ENCODE measurements around the gene SMYD3.

SMYD3 gene

DNA sequence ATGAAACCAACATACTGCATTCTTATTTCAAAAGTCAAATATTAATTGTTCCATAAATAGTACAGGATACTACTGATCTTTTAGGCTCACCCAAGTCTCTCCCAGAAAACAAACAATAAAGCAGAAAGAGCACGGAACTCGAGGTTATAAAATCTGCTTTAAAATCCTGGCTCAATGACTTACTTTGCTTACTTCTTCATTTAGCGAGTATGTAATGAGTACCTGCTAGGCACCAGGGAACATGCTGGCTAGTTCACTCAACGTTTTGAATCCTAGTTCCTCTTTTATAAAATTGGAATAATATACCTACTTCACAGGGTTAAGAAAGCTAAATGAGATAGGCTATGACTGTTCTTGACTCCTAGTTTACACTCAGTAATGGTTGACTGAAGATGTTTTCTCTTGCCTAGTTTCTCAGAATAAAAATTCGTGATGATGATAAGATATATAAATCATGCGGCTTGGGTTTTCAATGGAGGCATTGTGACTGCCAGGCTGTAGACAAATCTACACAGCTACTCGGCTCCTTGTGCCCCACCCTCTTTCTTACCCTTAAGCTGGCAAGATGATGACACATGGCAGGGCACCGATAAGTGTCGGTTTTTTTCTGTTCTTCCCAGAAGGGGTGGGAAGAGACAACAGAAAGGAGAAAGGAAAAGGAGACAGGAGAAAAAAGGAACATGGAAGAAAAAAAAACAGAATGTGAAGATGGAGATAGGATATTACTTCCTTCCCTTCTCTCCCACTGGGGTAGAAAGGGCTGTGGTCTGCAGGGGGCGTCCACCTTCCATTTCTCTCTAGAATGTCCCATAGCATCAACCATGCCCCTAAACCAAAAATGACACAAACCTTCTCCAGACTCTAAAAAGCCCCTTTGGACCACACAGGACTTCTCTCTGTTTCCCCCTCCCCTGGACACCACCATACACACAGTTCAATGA, 507.1 kb downstream of the SMYD3 start:
- H3K27ac ChIP-seq (ENCODE audit: extremely low read depth, low read depth, low read length): no peak overlapping the region
- H3K4me1 ChIP-seq (ENCODE audit: control insufficient read depth, insufficient read depth, low read length): no peaks in the 10 kb centered on the region
- ChIA-PET POLR2A (no interaction called here), CTCF (interaction anchor here (1.0 kb wide), 1 partner anchor 847 kb away, joined by 4 read pairs; no protein-coding TSS in a partner anchor)
- TF ChIP-seq, protein P1, sequence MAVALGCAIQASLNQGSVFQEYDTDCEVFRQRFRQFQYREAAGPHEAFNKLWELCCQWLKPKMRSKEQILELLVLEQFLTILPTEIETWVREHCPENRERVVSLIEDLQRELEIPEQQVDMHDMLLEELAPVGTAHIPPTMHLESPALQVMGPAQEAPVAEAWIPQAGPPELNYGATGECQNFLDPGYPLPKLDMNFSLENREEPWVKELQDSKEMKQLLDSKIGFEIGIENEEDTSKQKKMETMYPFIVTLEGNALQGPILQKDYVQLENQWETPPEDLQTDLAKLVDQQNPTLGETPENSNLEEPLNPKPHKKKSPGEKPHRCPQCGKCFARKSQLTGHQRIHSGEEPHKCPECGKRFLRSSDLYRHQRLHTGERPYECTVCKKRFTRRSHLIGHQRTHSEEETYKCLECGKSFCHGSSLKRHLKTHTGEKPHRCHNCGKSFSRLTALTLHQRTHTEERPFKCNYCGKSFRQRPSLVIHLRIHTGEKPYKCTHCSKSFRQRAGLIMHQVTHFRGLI (tag by site-specific recombination; IDR thresholded peaks at IDR 0.05): no peak
- no peak for TF ChIP-seq ZFP3 (tag by site-specific recombination; IDR thresholded peaks at IDR 0.05; ENCODE audit: low read depth)
- no peak for TF ChIP-seq ZBTB20 (tag by site-specific recombination; IDR thresholded peaks at IDR 0.05)
- TF ChIP-seq ZNF48 (tag by site-specific recombination; IDR thresholded peaks at IDR 0.05): no peak
- no peaks in the 10 kb centered on the region for H3K9me3 ChIP-seq (ENCODE audit: control insufficient read depth, insufficient read depth, low read depth, low read length)
- no peak overlapping the region for H3K4me3 ChIP-seq (ENCODE audit: low read depth, low read length)
- H3K36me3 ChIP-seq (ENCODE audit: control insufficient read depth in 2 of 2, insufficient read depth in 1 of 2, low read length in 2 of 2): no peaks in the 10 kb centered on the region

DNA sequence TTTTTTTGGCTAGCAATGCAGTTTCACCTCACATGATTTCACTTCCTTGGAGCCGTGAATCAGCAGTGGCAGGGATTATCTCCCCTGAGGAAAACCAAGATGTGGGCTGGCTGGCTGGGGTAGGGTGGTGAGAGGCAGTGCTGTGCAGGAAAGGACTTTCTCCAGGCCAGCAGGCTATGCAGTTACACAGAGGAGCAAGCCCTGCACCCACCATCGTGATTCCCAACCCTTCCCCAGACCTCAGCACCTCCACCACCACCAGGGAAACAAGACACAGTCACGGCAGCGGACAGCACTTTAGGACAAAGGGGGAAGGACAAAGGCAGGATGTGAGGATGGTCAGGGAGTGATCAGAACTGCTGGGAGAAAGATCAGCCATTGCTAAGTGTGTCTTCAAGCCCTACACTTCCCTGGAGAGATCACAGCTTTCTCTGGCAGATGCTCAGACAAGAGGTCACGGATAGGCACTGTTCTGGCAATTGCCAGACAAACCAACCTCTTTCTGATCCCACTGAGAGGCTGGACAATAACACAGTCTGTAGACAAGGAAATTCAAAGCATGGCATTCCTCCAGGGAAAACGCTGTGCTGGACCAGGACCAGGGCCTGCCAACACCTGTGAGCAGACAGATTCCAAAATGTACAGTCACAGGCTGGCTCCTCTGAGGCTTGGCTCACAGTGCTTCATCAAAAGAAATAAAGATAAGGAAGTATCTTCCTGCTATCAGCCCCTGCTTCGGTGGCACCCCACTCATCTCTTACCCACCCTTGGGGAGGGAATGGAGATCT, 509.4 kb downstream of the SMYD3 start:
- TF ChIP-seq BCL11A (tag by site-specific recombination; IDR thresholded peaks at IDR 0.05; ENCODE audit: low read depth) (no peak), ZNF121 (tag by site-specific recombination; IDR thresholded peaks at IDR 0.05) (no peak), ZNF677 (tag by site-specific recombination; IDR thresholded peaks at IDR 0.05) (no peak), SALL2 (tag by site-specific recombination; IDR thresholded peaks at IDR 0.05; ENCODE audit: borderline replicate concordance) (no peak), ZEB2 (tag by site-specific recombination; IDR thresholded peaks at IDR 0.05) (no peak)
- TF ChIP-seq, protein P2, sequence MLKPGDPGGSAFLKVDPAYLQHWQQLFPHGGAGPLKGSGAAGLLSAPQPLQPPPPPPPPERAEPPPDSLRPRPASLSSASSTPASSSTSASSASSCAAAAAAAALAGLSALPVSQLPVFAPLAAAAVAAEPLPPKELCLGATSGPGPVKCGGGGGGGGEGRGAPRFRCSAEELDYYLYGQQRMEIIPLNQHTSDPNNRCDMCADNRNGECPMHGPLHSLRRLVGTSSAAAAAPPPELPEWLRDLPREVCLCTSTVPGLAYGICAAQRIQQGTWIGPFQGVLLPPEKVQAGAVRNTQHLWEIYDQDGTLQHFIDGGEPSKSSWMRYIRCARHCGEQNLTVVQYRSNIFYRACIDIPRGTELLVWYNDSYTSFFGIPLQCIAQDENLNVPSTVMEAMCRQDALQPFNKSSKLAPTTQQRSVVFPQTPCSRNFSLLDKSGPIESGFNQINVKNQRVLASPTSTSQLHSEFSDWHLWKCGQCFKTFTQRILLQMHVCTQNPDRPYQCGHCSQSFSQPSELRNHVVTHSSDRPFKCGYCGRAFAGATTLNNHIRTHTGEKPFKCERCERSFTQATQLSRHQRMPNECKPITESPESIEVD (tag by site-specific recombination; IDR thresholded peaks at IDR 0.05): no peak
- Histone ChIP-seq H3K4me1 (ENCODE audit: control insufficient read depth, insufficient read depth, low read length) (no peaks in the 10 kb centered on the region), H3K9me3 (ENCODE audit: control insufficient read depth, insufficient read depth, low read depth, low read length) (no peaks in the 10 kb centered on the region), H3K4me3 (ENCODE audit: low read depth, low read length) (no peak overlapping the region), H3K27ac (ENCODE audit: extremely low read depth, low read depth, low read length) (no peak overlapping the region), H3K36me3 (ENCODE audit: control insufficient read depth in 2 of 2, insufficient read depth in 1 of 2, low read length in 2 of 2) (no peaks in the 10 kb centered on the region)
- POLR2A ChIA-PET: no interaction called here
- CTCF ChIA-PET: interaction anchor here (1.1 kb wide), 1 partner anchor 109 kb away, joined by 4 read pairs; no protein-coding TSS in a partner anchor

DNA sequence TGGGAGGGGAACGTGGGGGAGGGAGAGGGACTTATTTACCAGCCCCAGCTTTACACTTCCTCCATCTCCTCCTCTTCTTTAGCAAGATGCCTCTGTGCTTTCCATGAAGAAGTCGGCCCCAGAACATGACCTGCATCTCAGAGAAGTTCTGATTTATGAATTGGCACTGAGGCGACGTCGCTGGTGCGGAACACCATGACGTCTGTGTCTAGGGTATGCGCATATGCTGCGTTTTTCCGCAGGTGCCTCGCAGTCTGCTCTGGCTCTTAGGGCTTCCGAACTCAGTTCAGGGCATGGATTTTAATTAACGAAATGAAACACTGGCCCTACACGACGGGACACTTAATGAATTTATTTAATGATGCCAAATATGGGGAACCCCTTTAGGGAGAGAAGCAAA, 510.3 kb downstream of the SMYD3 start:
- no peaks in the 10 kb centered on the region for H3K9me3 ChIP-seq (ENCODE audit: control insufficient read depth, insufficient read depth, low read depth, low read length)
- no peak overlapping the region for H3K4me3 ChIP-seq (ENCODE audit: low read depth, low read length)
- CTCF ChIA-PET: no interaction called here
- POLR2A ChIA-PET: no interaction called here
- H3K4me1 ChIP-seq (ENCODE audit: control insufficient read depth, insufficient read depth, low read length): no peaks in the 10 kb centered on the region
- TF ChIP-seq ZNF175 (tag by site-specific recombination; IDR thresholded peaks at IDR 0.05): no peak
- no peak for TF ChIP-seq ZFP3 (tag by site-specific recombination; IDR thresholded peaks at IDR 0.05; ENCODE audit: low read depth)
- no peak for TF ChIP-seq ZNF19 (tag by site-specific recombination; IDR thresholded peaks at IDR 0.05; ENCODE audit: low read depth)
- TF ChIP-seq, protein P3, sequence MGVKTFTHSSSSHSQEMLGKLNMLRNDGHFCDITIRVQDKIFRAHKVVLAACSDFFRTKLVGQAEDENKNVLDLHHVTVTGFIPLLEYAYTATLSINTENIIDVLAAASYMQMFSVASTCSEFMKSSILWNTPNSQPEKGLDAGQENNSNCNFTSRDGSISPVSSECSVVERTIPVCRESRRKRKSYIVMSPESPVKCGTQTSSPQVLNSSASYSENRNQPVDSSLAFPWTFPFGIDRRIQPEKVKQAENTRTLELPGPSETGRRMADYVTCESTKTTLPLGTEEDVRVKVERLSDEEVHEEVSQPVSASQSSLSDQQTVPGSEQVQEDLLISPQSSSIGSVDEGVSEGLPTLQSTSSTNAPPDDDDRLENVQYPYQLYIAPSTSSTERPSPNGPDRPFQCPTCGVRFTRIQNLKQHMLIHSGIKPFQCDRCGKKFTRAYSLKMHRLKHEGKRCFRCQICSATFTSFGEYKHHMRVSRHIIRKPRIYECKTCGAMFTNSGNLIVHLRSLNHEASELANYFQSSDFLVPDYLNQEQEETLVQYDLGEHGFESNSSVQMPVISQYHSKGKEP (tag by site-specific recombination; IDR thresholded peaks at IDR 0.05): no peak
- TF ChIP-seq ZNF843 (tag by site-specific recombination; IDR thresholded peaks at IDR 0.05): no peak
- H3K36me3 ChIP-seq (ENCODE audit: control insufficient read depth in 2 of 2, insufficient read depth in 1 of 2, low read length in 2 of 2): no peaks in the 10 kb centered on the region
- no peak overlapping the region for H3K27ac ChIP-seq (ENCODE audit: extremely low read depth, low read depth, low read length)
